K562 (cell line): ENCODE measurements around the gene TIMM10. TPM values are rescaled to one million over a fixed set of nuclear protein-coding genes. Genes with fewer than 3 reads are reported as not detected.

ENCODE experiments used
- E2F5 ChIP-seq: sonication (generic); formaldehyde crosslinking; IDR thresholded peaks from 2 replicates; pipeline ENCODE4 v1.8.0; 2022; ENCODE audit warnings: mild to moderate bottlenecking, missing genetic modification reagents
- IRF9 ChIP-seq: fragments of 450-650 bp; IDR thresholded peaks from 2 replicates; pipeline ENCODE4 v1.6.1; 2016; ENCODE audit warnings: missing biosample characterization, missing genetic modification characterization
- KDM1A ChIP-seq, 2 experiments: fragments of 450-650 bp; IDR thresholded peaks; 2 replicates each; pipeline ENCODE4 v1.6.1; 2016; ENCODE audit warnings: mild to moderate bottlenecking in 2 of 2
- KLF13 ChIP-seq: fragments of 450-650 bp; IDR thresholded peaks from 2 replicates; pipeline ENCODE4 v1.6.1; 2016; ENCODE audit warnings: missing genetic modification characterization, low read depth, mild to moderate bottlenecking, missing compliant biosample characterization, moderate library complexity, borderline replicate concordance
- POLR2H ChIP-seq: IDR thresholded peaks from 2 replicates; pipeline ENCODE4 v1.6.1; 2016; ENCODE audit warnings: missing genetic modification characterization, low read depth, mild to moderate bottlenecking, control low read depth, missing compliant biosample characterization, moderate library complexity
- RBFOX2 ChIP-seq: fragments of 200-400 bp; formaldehyde crosslinking; IDR thresholded peaks from 2 replicates; pipeline ENCODE4 v1.6.1; 2017; ENCODE audit warnings: low read depth, mild to moderate bottlenecking, low read length, moderate library complexity
- RBM25 ChIP-seq: fragments of 200-400 bp; formaldehyde crosslinking; IDR thresholded peaks from 2 replicates; pipeline ENCODE4 v1.6.1; 2018; ENCODE audit warnings: low read length, low read depth, moderate library complexity; ENCODE audit not compliant: severe bottlenecking
- RCOR1 ChIP-seq, 2 experiments: IDR thresholded peaks; 2 replicates each; pipeline ENCODE4 v1.6.1; 2012; ENCODE audit warnings: low read depth in 2 of 2, low read length in 2 of 2, borderline replicate concordance in 1 of 2, improper control_type of control experiment in 1 of 2
- RNF2 ChIP-seq: sonication (generic); IDR thresholded peaks from 2 replicates; pipeline ENCODE4 v1.6.1; 2016
- SAFB2 ChIP-seq: fragments of 200-400 bp; formaldehyde crosslinking; IDR thresholded peaks from 2 replicates; pipeline ENCODE4 v1.6.1; 2018; ENCODE audit warnings: borderline replicate concordance, low read length, low read depth, moderate library complexity; ENCODE audit not compliant: severe bottlenecking
- SRF ChIP-seq, 2 experiments: fragments of 250-450, 450-650 bp in 1 of 2; sonication (Bioruptor Pico) in 1 of 2; sonication (generic) in 1 of 2; formaldehyde crosslinking; IDR thresholded peaks; 2 replicates each; pipeline versions ENCODE4 v1.5.0 to v1.5.1; 2020 to 2022; ENCODE audit warnings: mild to moderate bottlenecking in 1 of 2, missing genetic modification reagents in 1 of 2
- STAT6 ChIP-seq: sonication (generic); formaldehyde crosslinking; IDR thresholded peaks from 2 replicates; pipeline ENCODE4 v1.8.1; 2023; ENCODE audit warnings: mild to moderate bottlenecking, missing genetic modification reagents
- USF1 ChIP-seq: sonication (generic); formaldehyde crosslinking; IDR thresholded peaks from 2 replicates; pipeline ENCODE4 v1.9.0; 2022; ENCODE audit warnings: mild to moderate bottlenecking, missing genetic modification reagents
- ZNF280A ChIP-seq: fragments of 450-650 bp; IDR thresholded peaks from 2 replicates; pipeline ENCODE4 v1.6.1; 2018; ENCODE audit warnings: mild to moderate bottlenecking, low read depth; ENCODE audit not compliant: partially characterized antibody
- ZNF511 ChIP-seq: sonication (generic); formaldehyde crosslinking; IDR thresholded peaks from 2 replicates; pipeline ENCODE4 v1.8.0; 2022; ENCODE audit warnings: mild to moderate bottlenecking, missing genetic modification reagents
- ZNF75A ChIP-seq: fragments of 450-650 bp; formaldehyde crosslinking; IDR thresholded peaks from 2 replicates; pipeline ENCODE4 v1.4.0; 2020; ENCODE audit warnings: mild to moderate bottlenecking
- polyA plus RNA-seq, 8 experiments: library from polyadenylated mRNA; depleted of rRNA in 4 of 8; stranded (reverse) in 5 of 8; unstranded in 3 of 8; fragments of >200 nt; fragmentation: Nextera tagmentation in 2 of 8; fragmentation: Illumina TruSeq in 1 of 8; extraction: Ambion mirVana in 2 of 8; extraction: Trizol in 1 of 8; gene quantifications; 2 replicates each; pipeline versions ENCODE4 v1.2.1 to v1.2.3, GENCODE V29; 2011 to 2014; ENCODE audit warnings: inconsistent platforms in 1 of 8, missing spikeins in 1 of 8
- total RNA-seq, 7 experiments: library from RNA; depleted of rRNA in 6 of 7; stranded (reverse); fragments of >200 nt in 6 of 7; fragmentation: Illumina TruSeq in 2 of 7; extraction: Trizol in 2 of 7; gene quantifications; 2 replicates each; pipeline versions ENCODE4 v1.2.1 to v1.2.3, GENCODE V29; 2011 to 2021; ENCODE audit warnings: low replicate concordance in 1 of 7
- TF ChIP-seq, protein P1 (sequence below): fragments of 250-450 bp; sonication (Bioruptor Pico); IDR thresholded peaks from 2 replicates; pipeline ENCODE4 v1.5.0; 2021
- TF ChIP-seq, protein P2 (sequence below): sonication (generic); formaldehyde crosslinking; IDR thresholded peaks from 2 replicates; pipeline ENCODE4 v1.8.0; 2022; ENCODE audit warnings: mild to moderate bottlenecking, missing genetic modification reagents

The TIMM10 gene
- total and polyA plus RNA-seq, 9 of the 15 experiments (the other 6 are each of a cell fraction or from before 2014, with no cell fraction given) = 109 to 553 (median 172) TPM

DNA sequence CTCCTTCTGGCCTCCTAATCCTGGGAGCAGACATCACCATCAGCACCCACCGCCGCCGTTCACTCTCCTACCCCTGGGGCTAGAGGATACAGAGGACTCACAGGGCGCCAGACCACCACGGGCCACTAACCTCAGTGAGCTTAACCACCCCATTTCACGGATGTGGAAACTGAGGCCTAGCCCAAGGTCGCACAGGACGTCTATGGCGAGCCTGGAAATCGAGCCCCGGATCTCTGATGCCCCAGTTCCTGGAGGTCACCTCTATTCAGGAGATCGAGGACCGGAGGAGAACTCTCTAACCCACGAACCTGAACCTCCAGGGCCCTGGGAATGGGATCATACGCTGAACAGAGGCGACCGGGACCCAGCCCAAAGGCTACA, 349 bp downstream of the TIMM10 start (continued):
- TF ChIP-seq E2F5 (CRISPR knock-in tag) (no peak), SAFB2 (no peak), RCOR1 (IDR thresholded peaks at IDR 0.05; ENCODE audit: borderline replicate concordance in 1 of 2, low read depth in 2 of 2, low read length in 2 of 2) (peak; percentile 79 to 97; a peak in 3 of 4 replicates), RNF2 (no peak), KLF13 (no peak), IRF9 (no peak), SRF (CRISPR knock-in tag; IDR thresholded peaks at IDR 0.05) (no peak), ZNF511 (peak; percentile 43), RBFOX2 (no peak), POLR2H (no peak), KDM1A (IDR thresholded peaks at IDR 0.05) (peak; percentile 95 to 97), RBM25 (peak; percentile 98), USF1 (no peak), ZNF280A (no peak), ZNF75A (CRISPR knock-in tag) (no peak), STAT6 (CRISPR knock-in tag) (no peak)
- TF ChIP-seq, protein P1, sequence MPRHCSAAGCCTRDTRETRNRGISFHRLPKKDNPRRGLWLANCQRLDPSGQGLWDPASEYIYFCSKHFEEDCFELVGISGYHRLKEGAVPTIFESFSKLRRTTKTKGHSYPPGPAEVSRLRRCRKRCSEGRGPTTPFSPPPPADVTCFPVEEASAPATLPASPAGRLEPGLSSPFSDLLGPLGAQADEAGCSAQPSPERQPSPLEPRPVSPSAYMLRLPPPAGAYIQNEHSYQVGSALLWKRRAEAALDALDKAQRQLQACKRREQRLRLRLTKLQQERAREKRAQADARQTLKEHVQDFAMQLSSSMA (CRISPR knock-in tag) = no peak; the same call in 1 of the 2 replicates
- TF ChIP-seq, protein P2, sequence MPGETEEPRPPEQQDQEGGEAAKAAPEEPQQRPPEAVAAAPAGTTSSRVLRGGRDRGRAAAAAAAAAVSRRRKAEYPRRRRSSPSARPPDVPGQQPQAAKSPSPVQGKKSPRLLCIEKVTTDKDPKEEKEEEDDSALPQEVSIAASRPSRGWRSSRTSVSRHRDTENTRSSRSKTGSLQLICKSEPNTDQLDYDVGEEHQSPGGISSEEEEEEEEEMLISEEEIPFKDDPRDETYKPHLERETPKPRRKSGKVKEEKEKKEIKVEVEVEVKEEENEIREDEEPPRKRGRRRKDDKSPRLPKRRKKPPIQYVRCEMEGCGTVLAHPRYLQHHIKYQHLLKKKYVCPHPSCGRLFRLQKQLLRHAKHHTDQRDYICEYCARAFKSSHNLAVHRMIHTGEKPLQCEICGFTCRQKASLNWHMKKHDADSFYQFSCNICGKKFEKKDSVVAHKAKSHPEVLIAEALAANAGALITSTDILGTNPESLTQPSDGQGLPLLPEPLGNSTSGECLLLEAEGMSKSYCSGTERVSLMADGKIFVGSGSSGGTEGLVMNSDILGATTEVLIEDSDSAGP (CRISPR knock-in tag) = no peak
